GM12801 (cell line): Measurements from ENCODE around the gene PEX7.

Experiments
- CTCF ChIP-seq: IDR thresholded peaks from one replicate; pipeline ENCODE4 v1.5.1; 2011; ENCODE audit warnings: control low read depth; ENCODE audit not compliant: insufficient read length; ENCODE audit errors: extremely low read depth

The PEX7 gene

GRCh38 chr6:136922685-136923006, 100.3 kb downstream of the PEX7 start:
- no peak for TF ChIP-seq CTCF

- no peak for TF ChIP-seq CTCF
These were observed 100.9 kb downstream of the PEX7 start for GRCh38 chr6:136923116-136923953.

- no peak for TF ChIP-seq CTCF
These were observed 101.7 kb downstream of the PEX7 start for GRCh38 chr6:136923954-136924673.

GRCh38 chr6:136926383-136926782, 104.0 kb downstream of the PEX7 start:
- TF ChIP-seq CTCF: no peak

GRCh38 chr6:136927292-136927691, 104.9 kb downstream of the PEX7 start:
- TF ChIP-seq CTCF: no peak

GRCh38 chr6:136930528-136930927, 108.1 kb downstream of the PEX7 start:
- no peak for TF ChIP-seq CTCF

- TF ChIP-seq CTCF: no peak
These were observed 110.2 kb downstream of the PEX7 start for GRCh38 chr6:136932599-136932998.
